HUES6 (cell line): Measurements from ENCODE around the gene CCNDBP1.
"Not testable (repeated sequence)": the region's sequence is repeated elsewhere in the genome, so short reads cannot be mapped to it uniquely, and the experiment has no call there.

Source experiments
- H3K27ac ChIP-seq: 2 replicates; pipeline ENCODE4 v1.7.0; 2013; ENCODE audit warnings: low read depth, mild to moderate bottlenecking, low read length, inconsistent platforms
- H3K27me3 ChIP-seq: 2 replicates; pipeline ENCODE4 v1.6.1; 2013; ENCODE audit warnings: low read length; ENCODE audit not compliant: control insufficient read depth, insufficient read depth
- H3K36me3 ChIP-seq: 2 replicates; pipeline ENCODE4 v1.6.1; 2013; ENCODE audit warnings: low read length; ENCODE audit not compliant: control insufficient read depth, insufficient read depth
- H3K4me1 ChIP-seq: 2 replicates; pipeline ENCODE4 v1.6.1; 2013; ENCODE audit warnings: low read length; ENCODE audit not compliant: control insufficient read depth, insufficient read depth
- H3K4me3 ChIP-seq: 2 replicates; pipeline ENCODE4 v1.5.1; 2013; ENCODE audit warnings: low read depth, low read length
- H3K9ac ChIP-seq: one replicate; pipeline ENCODE4 v1.6.1; 2013; ENCODE audit warnings: mild to moderate bottlenecking, low read length
- H3K9me3 ChIP-seq: 2 replicates; pipeline ENCODE4 v1.6.1; 2013; ENCODE audit warnings: low read depth, low read length; ENCODE audit not compliant: control insufficient read depth, insufficient read depth

The CCNDBP1 gene

DNA sequence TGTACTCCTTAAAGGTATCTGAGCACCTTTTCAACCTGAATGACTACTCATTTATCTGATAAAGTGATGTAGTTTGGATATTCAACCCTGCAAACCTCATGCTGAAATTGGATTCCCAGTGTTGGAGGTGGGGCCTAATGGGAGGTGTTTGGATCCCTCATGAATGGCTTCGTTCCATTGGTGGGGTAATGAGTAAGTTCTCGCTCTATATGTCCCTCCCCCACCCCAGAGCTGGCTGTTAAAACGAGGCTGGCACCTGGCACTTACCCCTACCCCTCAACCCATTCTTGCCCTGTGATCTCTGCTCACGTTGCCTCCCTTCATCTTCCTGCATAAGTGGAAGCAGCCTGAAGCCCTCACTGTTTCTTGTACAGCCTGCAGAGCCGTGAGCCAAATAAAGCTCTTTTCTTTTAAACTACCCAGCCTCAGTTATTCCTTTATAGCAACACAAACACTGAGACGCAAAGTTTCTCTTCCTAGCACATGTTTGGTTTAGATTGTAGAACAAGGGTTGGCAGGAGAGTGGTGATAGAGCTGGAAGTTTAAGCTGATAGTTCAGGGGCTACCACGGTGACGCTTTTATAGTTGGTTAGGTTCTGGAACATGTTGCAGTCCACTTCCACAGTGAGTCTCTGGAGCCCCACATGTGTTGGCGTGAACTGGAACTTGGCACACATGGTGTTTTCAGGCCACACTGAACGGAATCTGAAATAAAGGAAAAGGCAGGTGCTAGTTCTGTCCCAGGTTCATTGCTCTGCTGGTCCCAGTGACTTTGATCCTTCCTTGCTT, 11.8 kb downstream of the CCNDBP1 start:
- Histone ChIP-seq H3K4me3 (no peak overlapping the region), H3K9me3 (peaks cover 6% of the 10 kb centered on the region), H3K36me3 (peaks cover 44% of the 10 kb centered on the region), H3K27me3 (no peaks in the 10 kb centered on the region), H3K27ac (no peak overlapping the region), H3K4me1 (no peaks in the 10 kb centered on the region), H3K9ac (no peak overlapping the region)

- peaks cover 35% of the 10 kb centered on the region for H3K36me3 ChIP-seq
- H3K4me1 ChIP-seq, H3K27ac ChIP-seq, H3K4me3 ChIP-seq, H3K27me3 ChIP-seq, H3K9me3 ChIP-seq, H3K9ac ChIP-seq: not testable (repeated sequence)
Observed at GRCh38 chr15:43197773-43198172, 12.6 kb downstream of the CCNDBP1 start.

GRCh38 chr15:43198556-43198955, 13.4 kb downstream of the CCNDBP1 start:
- not testable (repeated sequence) for H3K27me3 ChIP-seq, H3K4me3 ChIP-seq, H3K9ac ChIP-seq, H3K9me3 ChIP-seq, H3K4me1 ChIP-seq, H3K27ac ChIP-seq
- H3K36me3 ChIP-seq = peaks cover 29% of the 10 kb centered on the region

GRCh38 chr15:43198992-43199391, 13.8 kb downstream of the CCNDBP1 start:
- Histone ChIP-seq H3K36me3 (peaks cover 26% of the 10 kb centered on the region), H3K27me3 (no peaks in the 10 kb centered on the region), H3K4me1 (no peaks in the 10 kb centered on the region), H3K4me3 (no peak overlapping the region), H3K9ac (no peak overlapping the region), H3K27ac (no peak overlapping the region), H3K9me3 (peaks cover 6% of the 10 kb centered on the region)

DNA sequence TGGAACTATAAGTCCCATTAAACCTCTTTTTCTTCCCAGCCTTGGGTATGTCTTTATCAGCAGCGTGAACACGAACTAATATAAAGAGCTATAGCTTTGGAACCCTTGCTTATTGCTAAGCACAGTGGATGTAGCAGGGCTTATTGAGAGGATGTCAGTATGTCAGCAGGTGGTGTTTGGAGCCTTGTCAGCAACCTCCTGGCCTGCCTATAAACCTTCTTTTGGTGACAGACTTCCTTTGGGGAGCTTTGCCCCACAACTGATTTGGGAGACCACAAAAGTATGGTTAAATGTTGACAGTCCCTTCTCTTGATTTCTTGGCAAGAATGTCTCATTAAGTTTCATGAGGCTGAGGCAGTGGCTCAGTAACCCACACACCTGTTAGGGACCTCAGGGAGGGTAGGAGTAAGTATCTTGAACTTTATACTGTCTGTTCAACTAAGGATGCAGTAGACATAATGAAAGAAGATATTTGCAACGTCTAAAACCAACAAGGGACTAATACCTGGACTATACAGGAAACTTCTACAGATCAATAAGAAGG, 14.8 kb downstream of the CCNDBP1 start:
- Histone ChIP-seq H3K9me3 (peaks cover 6% of the 10 kb centered on the region), H3K9ac (no peak overlapping the region), H3K4me1 (no peaks in the 10 kb centered on the region), H3K27me3 (no peaks in the 10 kb centered on the region), H3K4me3 (no peak overlapping the region), H3K36me3 (peaks cover 18% of the 10 kb centered on the region), H3K27ac (no peak overlapping the region)

DNA sequence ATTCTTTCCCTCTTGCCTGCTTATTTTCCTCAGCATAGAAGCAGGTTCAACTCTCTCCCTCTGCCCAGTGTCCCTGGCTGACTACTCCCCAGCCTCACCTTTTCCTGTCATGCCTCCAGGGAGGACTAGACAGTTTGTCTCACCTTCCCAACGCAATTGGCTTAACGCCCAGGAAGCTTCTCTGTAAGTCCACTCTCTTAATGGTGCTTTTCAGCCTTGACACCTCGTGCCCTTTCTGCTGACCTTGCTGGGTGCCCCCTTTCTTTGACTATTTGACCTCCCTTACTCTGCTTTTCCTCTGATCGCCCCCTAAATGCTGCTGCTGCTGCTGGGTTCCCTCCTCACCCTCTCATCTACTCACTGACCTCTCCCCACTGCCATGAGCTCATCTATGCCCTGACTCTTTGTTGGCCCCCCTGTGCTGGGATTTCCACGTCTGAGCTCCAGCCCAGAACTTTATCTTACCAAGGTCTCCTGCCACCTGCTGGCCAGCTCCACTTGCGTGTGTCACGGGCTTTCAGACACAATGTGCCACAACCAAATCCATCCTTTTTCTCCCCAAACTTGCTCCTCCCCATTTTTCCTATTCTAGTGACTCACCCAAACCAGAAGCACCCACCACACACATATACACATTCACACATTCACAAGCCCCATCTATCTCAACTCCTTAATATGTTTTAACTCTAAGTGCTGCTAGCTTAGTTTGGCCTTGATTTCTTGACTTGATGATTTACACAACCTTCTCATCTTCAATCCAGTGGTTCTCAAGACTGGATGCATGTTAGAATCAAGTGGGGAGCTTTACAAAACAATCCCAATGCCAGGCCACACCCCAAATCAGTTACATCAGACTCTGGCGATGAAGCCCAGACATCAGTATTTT, 19.1 kb downstream of the CCNDBP1 start:
- H3K9ac ChIP-seq = no peak overlapping the region
- no peak overlapping the region for H3K4me3 ChIP-seq
- H3K27ac ChIP-seq = no peak overlapping the region
- no peaks in the 10 kb centered on the region for H3K27me3 ChIP-seq
- H3K36me3 ChIP-seq = no peaks in the 10 kb centered on the region
- no peaks in the 10 kb centered on the region for H3K4me1 ChIP-seq
- no peaks in the 10 kb centered on the region for H3K9me3 ChIP-seq

- no peak overlapping the region for H3K27ac ChIP-seq
- no peak overlapping the region for H3K9ac ChIP-seq
- no peaks in the 10 kb centered on the region for H3K36me3 ChIP-seq
- H3K27me3 ChIP-seq = no peaks in the 10 kb centered on the region
- no peaks in the 10 kb centered on the region for H3K9me3 ChIP-seq
- no peaks in the 10 kb centered on the region for H3K4me1 ChIP-seq
- H3K4me3 ChIP-seq = no peak overlapping the region
Observed at GRCh38 chr15:43206054-43206453, 20.9 kb downstream of the CCNDBP1 start.

GRCh38 chr15:43207024-43207423, 21.8 kb downstream of the CCNDBP1 start:
- H3K27me3 ChIP-seq = no peaks in the 10 kb centered on the region
- no peak overlapping the region for H3K4me3 ChIP-seq
- H3K9ac ChIP-seq = no peak overlapping the region
- H3K36me3 ChIP-seq = no peaks in the 10 kb centered on the region
- H3K4me1 ChIP-seq = no peaks in the 10 kb centered on the region
- no peaks in the 10 kb centered on the region for H3K9me3 ChIP-seq
- no peak overlapping the region for H3K27ac ChIP-seq

DNA sequence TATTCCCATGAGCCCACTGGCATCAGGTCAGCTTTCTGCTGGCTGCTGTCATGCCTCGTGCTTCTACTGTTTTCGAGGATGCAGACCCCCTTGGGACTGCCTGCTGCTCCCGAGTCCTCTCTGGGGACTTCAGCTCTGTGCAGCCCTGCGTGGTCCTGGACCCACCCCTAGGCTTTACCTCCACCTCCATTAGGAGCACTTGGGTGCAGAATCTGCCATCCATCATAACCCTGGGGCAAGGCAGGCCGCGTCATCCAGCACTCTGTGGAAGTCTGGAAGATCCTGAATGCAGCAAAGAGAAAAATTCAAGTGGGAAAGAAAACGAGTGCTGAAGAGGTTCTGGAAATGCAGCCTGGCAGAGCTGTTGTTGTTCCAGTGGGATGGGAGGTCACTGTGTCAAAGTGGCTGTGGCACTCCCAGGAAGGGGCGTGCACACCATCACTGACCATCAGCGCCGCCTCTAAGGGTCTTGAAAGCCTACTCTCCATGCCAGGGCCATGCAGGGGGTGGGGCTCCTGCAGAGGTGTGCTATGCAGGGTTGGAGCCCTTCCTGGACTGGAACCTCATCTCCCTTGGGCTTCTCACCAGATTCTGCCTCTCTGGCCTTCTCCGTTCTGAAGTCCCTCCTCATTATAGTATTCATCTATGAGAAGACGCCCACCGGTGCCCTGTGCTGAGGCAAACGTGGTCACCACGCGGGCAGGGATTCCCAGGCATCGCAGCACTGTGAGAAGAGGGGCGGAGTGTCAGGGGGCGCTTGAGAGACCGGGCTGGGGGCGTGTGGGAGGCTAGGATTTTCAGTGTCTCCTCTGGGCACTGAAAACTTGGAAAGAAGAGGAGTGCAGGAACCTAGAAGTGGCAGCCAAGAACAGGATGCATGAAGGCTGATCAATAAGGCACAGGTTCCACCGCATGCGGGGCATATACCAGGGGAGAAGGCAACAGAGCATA, 23.1 kb downstream of the CCNDBP1 start:
- H3K9ac ChIP-seq = no peak overlapping the region
- no peaks in the 10 kb centered on the region for H3K27me3 ChIP-seq
- H3K9me3 ChIP-seq = no peaks in the 10 kb centered on the region
- no peak overlapping the region for H3K4me3 ChIP-seq
- H3K4me1 ChIP-seq = no peaks in the 10 kb centered on the region
- no peak overlapping the region for H3K27ac ChIP-seq
- no peaks in the 10 kb centered on the region for H3K36me3 ChIP-seq

DNA sequence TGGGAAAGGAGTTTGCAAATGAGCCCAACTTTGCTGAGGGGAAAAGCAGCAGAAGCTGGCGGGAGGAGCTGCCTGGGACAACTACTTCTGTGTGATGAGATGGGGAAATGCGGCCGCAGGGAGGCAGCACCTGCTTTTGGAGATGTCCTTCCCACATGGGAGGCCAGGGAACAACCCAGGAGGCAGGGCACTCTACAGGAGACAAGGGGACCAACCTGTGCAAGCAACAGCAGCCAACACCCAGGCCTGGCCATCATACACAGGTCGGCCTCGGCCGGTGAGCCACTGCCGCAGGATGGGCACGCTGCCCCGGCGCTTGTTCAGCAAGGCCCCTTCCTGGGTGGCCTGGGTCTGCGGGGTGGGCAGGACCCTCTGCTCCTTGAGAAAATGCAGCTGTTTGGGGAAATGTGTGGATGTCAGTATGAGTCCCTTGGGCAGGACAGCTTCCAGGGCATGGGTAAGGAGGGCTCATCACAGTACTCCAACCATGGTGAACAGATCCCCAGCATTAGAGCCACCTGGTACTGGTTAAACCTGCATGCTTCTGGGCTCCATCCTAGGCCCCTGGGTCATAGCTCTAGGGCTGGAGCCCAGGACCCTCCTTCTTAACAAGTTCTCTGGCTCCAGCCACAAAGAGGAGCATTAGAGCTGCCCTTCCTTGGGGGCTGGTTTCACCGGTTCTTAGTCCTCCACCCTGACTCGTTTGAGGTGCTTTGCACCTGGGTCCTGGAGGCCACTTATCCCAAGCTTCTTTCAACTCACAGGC, 24.0 kb downstream of the CCNDBP1 start:
- no peak overlapping the region for H3K9ac ChIP-seq
- no peak overlapping the region for H3K27ac ChIP-seq
- no peak overlapping the region for H3K4me3 ChIP-seq
- no peaks in the 10 kb centered on the region for H3K27me3 ChIP-seq
- no peaks in the 10 kb centered on the region for H3K9me3 ChIP-seq
- H3K36me3 ChIP-seq = no peaks in the 10 kb centered on the region
- H3K4me1 ChIP-seq = no peaks in the 10 kb centered on the region
